ENCODE results near the gene SPECC1.

The SPECC1 gene

GRCh38 chr17:19978805-19979211 is 30.4 kb upstream of the SPECC1 start:
- TF ChIP-seq CTCF (IDR thresholded peaks at IDR 0.05; ENCODE audit: control insufficient read depth, insufficient read depth, low read depth, low read length, missing control alignments), result no peak

GRCh38 chr17:19979917-19980770 is 29.0 kb upstream of the SPECC1 start:
- no peak for TF ChIP-seq CTCF (IDR thresholded peaks at IDR 0.05; ENCODE audit: control insufficient read depth, insufficient read depth, low read depth, low read length, missing control alignments)
- no peak for DNase-seq (ENCODE audit: low read depth)
- H3K4me3 ChIP-seq (ENCODE audit: control insufficient read depth, low read depth, low read length), result no peak overlapping the region

More at GRCh38 chr17:19978805-19979211, 30.4 kb upstream of the SPECC1 start:
- H3K4me3 ChIP-seq (ENCODE audit: control insufficient read depth, low read depth, low read length), result no peak overlapping the region
- DNase-seq (ENCODE audit: low read depth), result no peak

- no peak overlapping the region for H3K4me3 ChIP-seq (ENCODE audit: control insufficient read depth, low read depth, low read length)
- TF ChIP-seq CTCF (IDR thresholded peaks at IDR 0.05; ENCODE audit: control insufficient read depth, insufficient read depth, low read depth, low read length, missing control alignments), result no peak
- no peak for DNase-seq (ENCODE audit: low read depth)
These were observed 22.0 kb upstream of the SPECC1 start for GRCh38 chr17:19986941-19987861.

- no peak for TF ChIP-seq CTCF (IDR thresholded peaks at IDR 0.05; ENCODE audit: control insufficient read depth, insufficient read depth, low read depth, low read length, missing control alignments)
- no peak overlapping the region for H3K4me3 ChIP-seq (ENCODE audit: control insufficient read depth, low read depth, low read length)
- no peak for DNase-seq (ENCODE audit: low read depth)
These were observed 21.3 kb upstream of the SPECC1 start for GRCh38 chr17:19987897-19988296.

- no peak for DNase-seq (ENCODE audit: low read depth)
- TF ChIP-seq CTCF (IDR thresholded peaks at IDR 0.05; ENCODE audit: control insufficient read depth, insufficient read depth, low read depth, low read length, missing control alignments), result no peak
- H3K4me3 ChIP-seq (ENCODE audit: control insufficient read depth, low read depth, low read length), result no peak overlapping the region
These were observed 17.8 kb upstream of the SPECC1 start for GRCh38 chr17:19991252-19991885.

Data from AG09309 (cell line).